Large intestine (tissue), 3 donors: ENCODE results near the gene THRB. TPM values are rescaled to one million over a fixed set of nuclear protein-coding genes. Genes with fewer than 3 reads are reported as not detected.

ENCODE experiments used
- DNase-seq, 2 donors: peaks; one replicate each; pipeline versions ENCODE4 v3.0.0 to v3.0.0-alpha.2; 2013
- H3K27ac ChIP-seq: one replicate; pipeline ENCODE4 v1.5.1; 2013; ENCODE audit warnings: low read length
- H3K27me3 ChIP-seq: 2 replicates; pipeline ENCODE4 v1.6.1; 2013; ENCODE audit warnings: low read length; ENCODE audit not compliant: control insufficient read depth, insufficient read depth
- H3K36me3 ChIP-seq: 2 replicates; pipeline ENCODE4 v1.6.1; 2013; ENCODE audit warnings: low read length; ENCODE audit not compliant: control insufficient read depth, insufficient read depth
- H3K4me1 ChIP-seq: one replicate; pipeline ENCODE4 v1.6.1; 2013; ENCODE audit warnings: low read length; ENCODE audit not compliant: control insufficient read depth, insufficient read depth
- H3K4me3 ChIP-seq: one replicate; pipeline ENCODE4 v1.5.1; 2013; ENCODE audit warnings: low read length
- H3K9me3 ChIP-seq: one replicate; pipeline ENCODE4 v1.6.1; 2013; ENCODE audit warnings: mild to moderate bottlenecking, low read depth, low read length, moderate library complexity; ENCODE audit not compliant: control insufficient read depth
- WGBS: methylation state at CpG from one replicate; pipeline ENCODE4 v1.1.5; 2013; ENCODE audit warnings: low lambda C conversion rate; ENCODE audit not compliant: insufficient coverage; 5-methylcytosine and 5-hydroxymethylcytosine counted together
- polyA plus RNA-seq: library from polyadenylated mRNA; unstranded; fragments of 120-200 nt; gene quantifications from one replicate; pipeline ENCODE4 v1.2.1, GENCODE V29; 2013

Gene THRB
- polyA plus RNA-seq, 1 donor, result 38.3 TPM

GRCh38 chr3:24195504-24196230, 299.0 kb downstream of the THRB start:
- DNase-seq, result no peak
- no peaks in the 10 kb centered on the region for H3K4me1 ChIP-seq
- no peak overlapping the region for H3K4me3 ChIP-seq
- no peaks in the 10 kb centered on the region for H3K36me3 ChIP-seq
- no peak overlapping the region for H3K27ac ChIP-seq
- no peaks in the 10 kb centered on the region for H3K27me3 ChIP-seq
- H3K9me3 ChIP-seq, result no peaks in the 10 kb centered on the region

GRCh38 chr3:24192469-24193056, 302.1 kb downstream of the THRB start:
- H3K36me3 ChIP-seq, result peaks cover 4% of the 10 kb centered on the region
- no peaks in the 10 kb centered on the region for H3K9me3 ChIP-seq
- DNase-seq, result no peak
- H3K27ac ChIP-seq, result no peak overlapping the region
- H3K27me3 ChIP-seq, result no peaks in the 10 kb centered on the region
- no peak overlapping the region for H3K4me3 ChIP-seq
- no CpG with 5 or more reads among the region's 3 CpGs for WGBS
- no peaks in the 10 kb centered on the region for H3K4me1 ChIP-seq

GRCh38 chr3:24191801-24192403, 302.7 kb downstream of the THRB start:
- DNase-seq, result no peak
- Histone ChIP-seq H3K4me1 (no peaks in the 10 kb centered on the region), H3K27ac (no peak overlapping the region), H3K36me3 (peaks cover 9% of the 10 kb centered on the region), H3K4me3 (no peak overlapping the region), H3K27me3 (no peaks in the 10 kb centered on the region), H3K9me3 (no peaks in the 10 kb centered on the region)
- 90% methylated on average over 2 of the region's 4 CpGs for WGBS

GRCh38 chr3:24190256-24190655, 304.4 kb downstream of the THRB start:
- WGBS, result 93% methylated on average over 3 of the region's 8 CpGs
- no peak for DNase-seq
- Histone ChIP-seq H3K27me3 (no peaks in the 10 kb centered on the region), H3K4me3 (no peak overlapping the region), H3K9me3 (no peaks in the 10 kb centered on the region), H3K4me1 (no peaks in the 10 kb centered on the region), H3K36me3 (peaks cover 9% of the 10 kb centered on the region), H3K27ac (no peak overlapping the region)

- peak; percentile 35 to 49 for DNase-seq
- Histone ChIP-seq H3K27me3 (no peaks in the 10 kb centered on the region), H3K36me3 (peaks cover 11% of the 10 kb centered on the region), H3K4me3 (no peak overlapping the region), H3K27ac (no peak overlapping the region), H3K9me3 (no peaks in the 10 kb centered on the region), H3K4me1 (no peaks in the 10 kb centered on the region)
- WGBS, result no CpG with 5 or more reads among the region's 5 CpGs
Observed at GRCh38 chr3:24185738-24186384, 308.8 kb downstream of the THRB start.

GRCh38 chr3:24184528-24185176, 310.0 kb downstream of the THRB start:
- H3K27me3 ChIP-seq, result no peaks in the 10 kb centered on the region
- H3K4me3 ChIP-seq, result no peak overlapping the region
- H3K4me1 ChIP-seq, result no peaks in the 10 kb centered on the region
- H3K27ac ChIP-seq, result no peak overlapping the region
- peaks cover 11% of the 10 kb centered on the region for H3K36me3 ChIP-seq
- no peaks in the 10 kb centered on the region for H3K9me3 ChIP-seq
- WGBS, result 86% methylated on average over 3 of the region's 5 CpGs
- DNase-seq, result no peak

GRCh38 chr3:24182756-24183155, 311.9 kb downstream of the THRB start:
- Histone ChIP-seq H3K4me1 (no peaks in the 10 kb centered on the region), H3K4me3 (no peak overlapping the region), H3K9me3 (no peaks in the 10 kb centered on the region), H3K27me3 (no peaks in the 10 kb centered on the region), H3K27ac (no peak overlapping the region), H3K36me3 (peaks cover 10% of the 10 kb centered on the region)
- WGBS, result no CpG with 5 or more reads among the region's 2 CpGs
- DNase-seq, result no peak

GRCh38 chr3:24181256-24181655, 313.4 kb downstream of the THRB start:
- H3K36me3 ChIP-seq, result peaks cover 3% of the 10 kb centered on the region
- no peak overlapping the region for H3K4me3 ChIP-seq
- no CpG with 5 or more reads among the region's 4 CpGs for WGBS
- no peaks in the 10 kb centered on the region for H3K27me3 ChIP-seq
- no peaks in the 10 kb centered on the region for H3K9me3 ChIP-seq
- H3K27ac ChIP-seq, result no peak overlapping the region
- DNase-seq, result no peak
- H3K4me1 ChIP-seq, result no peaks in the 10 kb centered on the region

GRCh38 chr3:24180616-24181015, 314.0 kb downstream of the THRB start:
- H3K9me3 ChIP-seq, result no peaks in the 10 kb centered on the region
- H3K36me3 ChIP-seq, result peaks cover 3% of the 10 kb centered on the region
- H3K4me1 ChIP-seq, result no peaks in the 10 kb centered on the region
- H3K4me3 ChIP-seq, result no peak overlapping the region
- H3K27ac ChIP-seq, result no peak overlapping the region
- no peaks in the 10 kb centered on the region for H3K27me3 ChIP-seq
- DNase-seq, result no peak
- no CpG with 5 or more reads among the region's 3 CpGs for WGBS

GRCh38 chr3:24177201-24177600, 317.4 kb downstream of the THRB start:
- no peak for DNase-seq
- 67% methylated on average over 2 of the region's 5 CpGs for WGBS

More at GRCh38 chr3:24177201-24177600, 317.4 kb downstream of the THRB start:
- H3K27me3 ChIP-seq, result no peaks in the 10 kb centered on the region
- no peak overlapping the region for H3K4me3 ChIP-seq
- H3K36me3 ChIP-seq, result no peaks in the 10 kb centered on the region
- H3K9me3 ChIP-seq, result no peaks in the 10 kb centered on the region
- H3K27ac ChIP-seq, result no peak overlapping the region
- no peaks in the 10 kb centered on the region for H3K4me1 ChIP-seq
